Parathyroid adenoma (tissue), 2 donors: ENCODE results near the gene TSPAN18.

Experiments used
- H2AFZ ChIP-seq: fragments of 300-600 bp; sonication (generic); one replicate; pipeline ENCODE4 v1.7.0; 2017; ENCODE audit warnings: antibody characterized with exemption, mild to moderate bottlenecking
- H3K27ac ChIP-seq: fragments of 300-600 bp; sonication (generic); one replicate; pipeline ENCODE4 v1.7.0; 2017
- H3K27me3 ChIP-seq: fragments of 300-600 bp; sonication (generic); one replicate; pipeline ENCODE4 v1.7.0; 2017; ENCODE audit warnings: low read length; ENCODE audit not compliant: control insufficient read depth, insufficient read depth
- H3K36me3 ChIP-seq: fragments of 300-600 bp; sonication (generic); one replicate; pipeline ENCODE4 v1.7.0; 2017; ENCODE audit warnings: low read length; ENCODE audit not compliant: control insufficient read depth, insufficient read depth
- H3K4me1 ChIP-seq: fragments of 300-600 bp; sonication (generic); one replicate; pipeline ENCODE4 v1.7.0; 2017; ENCODE audit warnings: control low read depth
- H3K4me2 ChIP-seq: fragments of 300-600 bp; sonication (generic); one replicate; pipeline ENCODE4 v1.7.0; 2017; ENCODE audit warnings: low read length
- H3K4me3 ChIP-seq: fragments of 300-600 bp; sonication (generic); one replicate; pipeline ENCODE4 v1.7.0; 2017; ENCODE audit warnings: low read depth, low read length
- H3K79me2 ChIP-seq: fragments of 300-600 bp; sonication (generic); one replicate; pipeline ENCODE4 v1.7.0; 2017; ENCODE audit warnings: control low read depth
- H3K9ac ChIP-seq: fragments of 300-600 bp; sonication (generic); one replicate; pipeline ENCODE4 v1.7.0; 2017; ENCODE audit warnings: mild to moderate bottlenecking
- H3K9me3 ChIP-seq: fragments of 300-600 bp; sonication (generic); one replicate; pipeline ENCODE4 v1.7.0; 2017; ENCODE audit warnings: low read length; ENCODE audit not compliant: control insufficient read depth
- CTCF ChIP-seq: fragments of 300-600 bp; sonication (generic); IDR thresholded peaks from one replicate; pipeline ENCODE4 v1.7.0; 2017; ENCODE audit warnings: antibody characterized with exemption, mild to moderate bottlenecking
- donor health status: primary hyperparathyroidism.

Gene TSPAN18

GRCh38 chr11:44822369-44822768, 95.6 kb downstream of the TSPAN18 start:
- no peaks in the 10 kb centered on the region for H3K79me2 ChIP-seq
- no peaks in the 10 kb centered on the region for H3K27me3 ChIP-seq
- no peak for TF ChIP-seq CTCF
- no peaks in the 10 kb centered on the region for H3K9me3 ChIP-seq
- H3K4me1 ChIP-seq, result no peaks in the 10 kb centered on the region
- H3K9ac ChIP-seq, result no peak overlapping the region
- H3K4me3 ChIP-seq, result no peak overlapping the region
- H2AFZ ChIP-seq, result no peak overlapping the region
- H3K4me2 ChIP-seq, result no peak overlapping the region
- H3K36me3 ChIP-seq, result no peaks in the 10 kb centered on the region
- no peak overlapping the region for H3K27ac ChIP-seq

GRCh38 chr11:44823006-44823405, 96.2 kb downstream of the TSPAN18 start:
- H3K4me2 ChIP-seq, result no peak overlapping the region
- H3K79me2 ChIP-seq, result no peaks in the 10 kb centered on the region
- H2AFZ ChIP-seq, result no peak overlapping the region
- H3K27me3 ChIP-seq, result no peaks in the 10 kb centered on the region
- no peak overlapping the region for H3K9ac ChIP-seq
- H3K36me3 ChIP-seq, result no peaks in the 10 kb centered on the region
- no peak overlapping the region for H3K4me3 ChIP-seq
- TF ChIP-seq CTCF, result no peak
- no peak overlapping the region for H3K27ac ChIP-seq
- no peaks in the 10 kb centered on the region for H3K4me1 ChIP-seq
- no peaks in the 10 kb centered on the region for H3K9me3 ChIP-seq

GRCh38 chr11:44823868-44824267, 97.1 kb downstream of the TSPAN18 start:
- no peak overlapping the region for H2AFZ ChIP-seq
- no peaks in the 10 kb centered on the region for H3K79me2 ChIP-seq
- no peaks in the 10 kb centered on the region for H3K36me3 ChIP-seq
- no peak overlapping the region for H3K4me2 ChIP-seq
- H3K9ac ChIP-seq, result no peak overlapping the region
- no peaks in the 10 kb centered on the region for H3K4me1 ChIP-seq
- no peak for TF ChIP-seq CTCF
- H3K27ac ChIP-seq, result no peak overlapping the region
- H3K9me3 ChIP-seq, result no peaks in the 10 kb centered on the region
- H3K4me3 ChIP-seq, result no peak overlapping the region
- H3K27me3 ChIP-seq, result no peaks in the 10 kb centered on the region

- no peak overlapping the region for H3K4me3 ChIP-seq
- no peak overlapping the region for H3K27ac ChIP-seq
- no peak overlapping the region for H3K4me2 ChIP-seq
- no peak overlapping the region for H2AFZ ChIP-seq
- no peaks in the 10 kb centered on the region for H3K27me3 ChIP-seq
- TF ChIP-seq CTCF, result no peak
- H3K4me1 ChIP-seq, result no peaks in the 10 kb centered on the region
- H3K9me3 ChIP-seq, result no peaks in the 10 kb centered on the region
- H3K9ac ChIP-seq, result no peak overlapping the region
- no peaks in the 10 kb centered on the region for H3K79me2 ChIP-seq
- H3K36me3 ChIP-seq, result no peaks in the 10 kb centered on the region
Measured at GRCh38 chr11:44824300-44824704, 97.5 kb downstream of the TSPAN18 start.

GRCh38 chr11:44825058-44825785, 98.5 kb downstream of the TSPAN18 start:
- Histone ChIP-seq H3K27me3 (no peaks in the 10 kb centered on the region), H3K79me2 (no peaks in the 10 kb centered on the region), H3K4me2 (no peak overlapping the region), H3K4me1 (no peaks in the 10 kb centered on the region), H3K9me3 (no peaks in the 10 kb centered on the region), H3K4me3 (no peak overlapping the region), H3K9ac (no peak overlapping the region), H2AFZ (no peak overlapping the region), H3K27ac (no peak overlapping the region), H3K36me3 (no peaks in the 10 kb centered on the region)
- TF ChIP-seq CTCF, result no peak
